Hepatocyte (in vitro differentiated cells): ENCODE results near the gene ZNF536. TPM values are rescaled to one million over a fixed set of nuclear protein-coding genes. Genes with fewer than 3 reads are reported as not detected.

ENCODE experiments used
- DNase-seq: peaks from one replicate; pipeline ENCODE4 v3.0.0-alpha.2; 2016; ENCODE audit warnings: low spot score
- H2AFZ ChIP-seq: fragments of 200-600 bp; sonication (generic); 2 replicates; pipeline ENCODE4 v1.6.0; 2016; ENCODE audit warnings: antibody characterized with exemption, mild to moderate bottlenecking
- H3K27ac ChIP-seq: fragments of 200-600 bp; sonication (generic); 2 replicates; pipeline ENCODE4 v1.5.1; 2016; ENCODE audit warnings: mild to moderate bottlenecking
- H3K27me3 ChIP-seq: fragments of 200-600 bp; sonication (generic); 2 replicates; pipeline ENCODE4 v1.6.1; 2016
- H3K36me3 ChIP-seq: fragments of 200-600 bp; sonication (generic); replicated peaks from 2 replicates; pipeline ENCODE4 v1.5.1; 2016; ENCODE audit warnings: low read depth; ENCODE audit not compliant: insufficient read depth
- H3K4me1 ChIP-seq: fragments of 200-600 bp; sonication (generic); 2 replicates; pipeline ENCODE4 v1.5.1; 2016; ENCODE audit warnings: mild to moderate bottlenecking, moderate library complexity; ENCODE audit not compliant: insufficient read depth
- H3K4me2 ChIP-seq: fragments of 200-600 bp; sonication (generic); 2 replicates; pipeline ENCODE4 v1.6.0; 2016
- H3K4me3 ChIP-seq: fragments of 200-600 bp; sonication (generic); 2 replicates; pipeline ENCODE4 v1.5.1; 2016; ENCODE audit warnings: mild to moderate bottlenecking
- H3K79me2 ChIP-seq: fragments of 200-600 bp; sonication (generic); 2 replicates; pipeline ENCODE4 v1.6.0; 2017; ENCODE audit warnings: mild to moderate bottlenecking
- H3K9me2 ChIP-seq: fragments of 200-600 bp; sonication (generic); replicated peaks from 2 replicates; pipeline ENCODE4 v1.6.0; 2017; ENCODE audit warnings: mild to moderate bottlenecking; ENCODE audit not compliant: insufficient read depth
- H3K9me3 ChIP-seq: fragments of 200-600 bp; sonication (generic); 2 replicates; pipeline ENCODE4 v1.5.1; 2016; ENCODE audit warnings: low read depth, mild to moderate bottlenecking
- H4K20me1 ChIP-seq: fragments of 200-600 bp; sonication (generic); 2 replicates; pipeline ENCODE4 v1.6.0; 2016; ENCODE audit warnings: mild to moderate bottlenecking; ENCODE audit not compliant: insufficient read depth, poor library complexity, severe bottlenecking
- CTCF ChIP-seq: fragments of 200-600 bp; sonication (generic); IDR thresholded peaks from 2 replicates; pipeline ENCODE4 v1.5.1; 2016; ENCODE audit warnings: antibody characterized with exemption, mild to moderate bottlenecking; ENCODE audit not compliant: poor library complexity
- EZH2 ChIP-seq: fragments of 200-600 bp; sonication (generic); IDR thresholded peaks from 2 replicates; pipeline ENCODE4 v1.6.1; 2016; ENCODE audit warnings: antibody characterized with exemption, mild to moderate bottlenecking, borderline replicate concordance
- EZH2phosphoT487 ChIP-seq: fragments of 200-600 bp; sonication (generic); IDR thresholded peaks from one replicate; pipeline ENCODE4 v1.6.1; 2018; ENCODE audit warnings: antibody characterized with exemption, mild to moderate bottlenecking, low read depth, moderate library complexity; ENCODE audit not compliant: unreplicated experiment, severe bottlenecking
- WGBS: methylation state at CpG from one replicate; pipeline ENCODE4 v1.1.6; 2016; ENCODE audit warnings: low lambda C conversion rate; ENCODE audit errors: missing lambda C conversion rate; 5-methylcytosine and 5-hydroxymethylcytosine counted together
- polyA plus RNA-seq: library from polyadenylated mRNA; unstranded; fragments of >200 nt; fragmentation: Nextera tagmentation; extraction: Ambion mirVana; gene quantifications from 2 replicates; pipeline ENCODE4 v1.2.1, GENCODE V29; 2016
- total RNA-seq: library from RNA; depleted of rRNA; stranded (reverse); fragments of >200 nt; gene quantifications from 2 replicates; pipeline ENCODE4 v1.2.3, GENCODE V29; 2014

The ZNF536 gene
- total RNA-seq (6.5 and 7.5 TPM in 2 replicates), polyA plus RNA-seq (3.6 and 4.1 TPM in 2 replicates)

- no peaks in the 10 kb centered on the region for H3K36me3 ChIP-seq
- no peaks in the 10 kb centered on the region for H3K9me2 ChIP-seq
- no peak within 1 kb of the TSS for H3K27ac ChIP-seq
- no peak within 1 kb of the TSS for H3K4me2 ChIP-seq
- H3K4me3 ChIP-seq: no peak within 1 kb of the TSS
- no peaks in the 10 kb centered on the region for H3K9me3 ChIP-seq
- no peaks in the 10 kb centered on the region for H3K79me2 ChIP-seq
- no peak for TF ChIP-seq EZH2phosphoT487
- TF ChIP-seq CTCF: no peak
- TF ChIP-seq EZH2: no peak
- no peaks in the 10 kb centered on the region for H3K4me1 ChIP-seq
- no peak for DNase-seq
- no peak within 1 kb of the TSS for H2AFZ ChIP-seq
- H3K27me3 ChIP-seq: peaks cover 89% of the 10 kb centered on the region
- 75% methylated on average over 9 of the region's 9 CpGs for WGBS
- no peaks in the 10 kb centered on the region for H4K20me1 ChIP-seq
Measured at GRCh38 chr19:30371960-30372824, at the start of gene ZNF536. TSS of gene ZNF536 (plus strand) at chr19:30372384. CDS start at chr19:30443563, 71,179 bp downstream.

- H3K4me3 ChIP-seq: no peak overlapping the region
- H3K4me1 ChIP-seq: peaks cover 7% of the 10 kb centered on the region
- 80% methylated on average over 6 of the region's 6 CpGs for WGBS
- H3K9me3 ChIP-seq: no peaks in the 10 kb centered on the region
- no peaks in the 10 kb centered on the region for H3K9me2 ChIP-seq
- H2AFZ ChIP-seq: no peak overlapping the region
- TF ChIP-seq EZH2 (no peak), CTCF (no peak), EZH2phosphoT487 (no peak)
- no peak for DNase-seq
- no peaks in the 10 kb centered on the region for H4K20me1 ChIP-seq
- no peaks in the 10 kb centered on the region for H3K36me3 ChIP-seq
- no peak overlapping the region for H3K27ac ChIP-seq
- no peaks in the 10 kb centered on the region for H3K27me3 ChIP-seq
- H3K79me2 ChIP-seq: no peaks in the 10 kb centered on the region
- no peak overlapping the region for H3K4me2 ChIP-seq
Measured at GRCh38 chr19:30322641-30323320, 49.4 kb upstream of the ZNF536 start.

GRCh38 chr19:30323904-30324303 lies 48.3 kb upstream of the ZNF536 start:
- Histone ChIP-seq H3K4me1 (peaks cover 7% of the 10 kb centered on the region), H3K36me3 (no peaks in the 10 kb centered on the region), H2AFZ (no peak overlapping the region), H3K9me2 (no peaks in the 10 kb centered on the region), H3K4me2 (no peak overlapping the region), H3K27me3 (no peaks in the 10 kb centered on the region), H3K9me3 (no peaks in the 10 kb centered on the region), H3K79me2 (no peaks in the 10 kb centered on the region), H4K20me1 (no peaks in the 10 kb centered on the region), H3K4me3 (no peak overlapping the region), H3K27ac (no peak overlapping the region)
- TF ChIP-seq EZH2 (no peak), CTCF (no peak), EZH2phosphoT487 (no peak)
- DNase-seq: no peak
